Activated CD4-positive, CD25-positive, alpha-beta regulatory T cell treated with anti-CD3 and anti-CD28 coated beads, Interleukin-2, amount 50 U/mL, for 24 hours (primary cell): Measurements from ENCODE around the gene SPAG6.

Experiments
- ATAC-seq, 2 donors: fragments of 150-1000 bp; cut with Tn5 transposase; one replicate each; pipeline ENCODE4 v1.10.0; 2021; ENCODE audit warnings: mild to moderate bottlenecking in 1 of 2, moderate library complexity in 1 of 2

SPAG6 gene

DNA sequence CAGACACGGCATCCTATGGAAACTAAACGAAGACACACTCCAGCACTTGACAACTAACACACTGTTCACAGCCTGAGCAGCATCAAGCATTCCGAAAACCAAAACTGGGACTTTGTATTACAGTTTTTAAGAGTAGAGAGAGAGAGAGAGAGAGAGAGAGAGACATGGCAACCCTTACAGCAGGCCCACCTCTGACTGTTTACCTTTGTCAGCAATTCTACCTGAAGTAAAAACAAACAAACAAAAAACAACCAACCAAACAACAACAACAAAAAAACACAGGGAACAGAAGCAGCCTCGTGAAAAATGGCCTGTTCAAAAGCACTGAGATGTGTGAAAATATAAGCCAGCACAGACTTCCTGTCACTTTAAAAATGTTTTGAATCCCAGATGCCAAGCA is 118.0 kb downstream of the SPAG6 start:
- no peak for ATAC-seq

GRCh38 chr10:22464966-22465629 is 119.8 kb downstream of the SPAG6 start:
- ATAC-seq, result no peak

GRCh38 chr10:22466763-22467334 is 121.6 kb downstream of the SPAG6 start:
- ATAC-seq, result no peak
